T-cell (primary cell): ENCODE measurements around the gene SH3RF3. TPM values are rescaled to one million over a fixed set of nuclear protein-coding genes. Genes with fewer than 3 reads are reported as not detected.

Experiments used
- ATAC-seq, 4 experiments: fragments of 200-7000 bp in 3 of 4; fragments of 150-1000 bp in 1 of 4; cut with Tn5 transposase; replicated peaks in 1 of 4; 1 replicate in 3 of 4; 2 replicates in 1 of 4; pipeline ENCODE4 v1.10.0; 2021; ENCODE audit warnings: moderate library complexity in 3 of 4, mild to moderate bottlenecking in 2 of 4, moderate number of reproducible peaks in 1 of 4
- CTCF ChIA-PET, 2 donors: fragments of 300-600 bp; sonication (Branson Sonifier 250); formaldehyde crosslinking; loops; one replicate each; lab custom pipeline; 2022; ENCODE audit warnings: antibody characterized with exemption in 2 of 2; lab: Charles Lee
- POLR2A ChIA-PET, 2 donors: fragments of 300-600 bp; sonication (Branson Sonifier 250); formaldehyde crosslinking; loops; one replicate each; lab custom pipeline; 2022; ENCODE audit warnings: antibody characterized with exemption in 2 of 2; lab: Charles Lee
- DNase-seq, 35 experiments: peaks; one replicate each; pipeline versions ENCODE4 v3.0.0 to v3.0.0-alpha.2; 2013 to 2023
- H3K27ac ChIP-seq: one replicate; pipeline ENCODE4 v1.5.1; 2013; ENCODE audit warnings: low read length
- H3K27me3 ChIP-seq, 2 experiments: replicated peaks in 1 of 2; 1 replicate in 1 of 2; 2 replicates in 1 of 2; pipeline versions ENCODE4 v1.6.1 to v1.7.0; 2013; ENCODE audit warnings: low read length in 1 of 2, mixed read lengths in 1 of 2; ENCODE audit not compliant: control insufficient read depth in 2 of 2, insufficient read depth in 2 of 2; ENCODE audit errors: extremely low read depth in 1 of 2
- H3K36me3 ChIP-seq, 2 donors: 1 replicate in 1 of 2; 2 replicates in 1 of 2; pipeline versions ENCODE4 v1.6.1 to v1.7.0; 2013; ENCODE audit warnings: low read length in 1 of 2; ENCODE audit not compliant: control insufficient read depth in 2 of 2, insufficient read depth in 1 of 2; ENCODE audit errors: extremely low read depth in 1 of 2
- H3K4me1 ChIP-seq, 2 experiments: 1 replicate in 1 of 2; 2 replicates in 1 of 2; pipeline versions ENCODE4 v1.6.1 to v1.7.0; 2013; ENCODE audit warnings: low read length in 2 of 2, mixed read lengths in 1 of 2; ENCODE audit not compliant: insufficient read depth in 2 of 2, control insufficient read depth in 1 of 2; ENCODE audit errors: extremely low read depth in 1 of 2
- H3K4me3 ChIP-seq, 2 donors: 1 replicate in 1 of 2; 2 replicates in 1 of 2; pipeline versions ENCODE4 v1.5.1 to v1.7.0; 2013; ENCODE audit warnings: mild to moderate bottlenecking in 2 of 2, low read length in 1 of 2, moderate library complexity in 1 of 2; ENCODE audit not compliant: control insufficient read depth in 1 of 2; ENCODE audit errors: extremely low read depth in 1 of 2
- H3K9me3 ChIP-seq: 2 replicates; pipeline ENCODE4 v1.7.0; 2013
- H3K27ac Mint-ChIP-seq, 2 donors: one replicate each; pipeline ENCODE4 v1.8.0; 2020 to 2021; ENCODE audit warnings: mild to moderate bottlenecking in 2 of 2, mixed read lengths in 2 of 2
- H3K27me3 Mint-ChIP-seq, 2 donors: one replicate each; pipeline ENCODE4 v1.8.0; 2021 to 2022; ENCODE audit warnings: mixed read lengths in 2 of 2
- H3K36me3 Mint-ChIP-seq: one replicate; pipeline ENCODE4 v1.8.0; 2021; ENCODE audit warnings: mixed read lengths
- H3K4me1 Mint-ChIP-seq, 3 donors: one replicate each; pipeline ENCODE4 v1.8.0; 2020 to 2022; ENCODE audit warnings: mixed read lengths in 3 of 3, mild to moderate bottlenecking in 1 of 3
- H3K4me3 Mint-ChIP-seq, 3 donors: one replicate each; pipeline ENCODE4 v1.8.0; 2020 to 2022; ENCODE audit warnings: mild to moderate bottlenecking in 3 of 3, mixed read lengths in 3 of 3, moderate library complexity in 3 of 3
- H3K9me3 Mint-ChIP-seq, 3 donors: one replicate each; pipeline ENCODE4 v1.8.0; 2020 to 2022; ENCODE audit warnings: mixed read lengths in 3 of 3
- WGBS: methylation state at CpG from one replicate; pipeline ENCODE4 v1.1.5; 2013; ENCODE audit warnings: missing lambda C conversion rate; ENCODE audit not compliant: insufficient coverage; 5-methylcytosine and 5-hydroxymethylcytosine counted together
- total RNA-seq, 35 experiments: library from RNA in 6 of 35; stranded (reverse) in 6 of 35; fragments of 120-200 nt in 1 of 35; gene quantifications; one replicate each; pipeline versions ENCODE4 v1.2.1 to v1.2.4 and lab custom pipeline; 2013 to 2026

The SH3RF3 gene
- total RNA-seq, 5 donors from 2014 or later (not counting 1 experiment from before 2014, with no cell fraction given), result 1.8 to 4.6 (median 3.6) TPM

GRCh38 chr2:109143214-109144187, 14.5 kb downstream of the SH3RF3 start:
- Histone ChIP-seq H3K27ac (no peak overlapping the region), H3K4me1 (peaks cover 8 to 17% of the 10 kb centered on the region in 2 experiments), H3K4me3 (peak overlapping the region in 1 of 2 donors; percentile 6), H3K36me3 (no peaks in the 10 kb centered on the region), H3K9me3 (no peaks in the 10 kb centered on the region), H3K27me3 (peaks cover 0 to 50% of the 10 kb centered on the region in 2 experiments)
- ATAC-seq (peak; percentile 84 to 86 (median 84)), DNase-seq (peak in 34 of 35 experiments; percentile 24 to 77 (median 58))
- no peak overlapping the region for H3K27ac Mint-ChIP-seq
- H3K36me3 Mint-ChIP-seq, result no peaks in the 10 kb centered on the region
- no peaks in the 10 kb centered on the region for H3K9me3 Mint-ChIP-seq
- ChIA-PET POLR2A (no interaction called here), CTCF (interaction anchor here in 1 of 2 donors (1.0 to 1.1 kb wide), 2 partner anchors 32 to 111 kb away, joined by 3 to 5 read pairs; no protein-coding TSS in a partner anchor)
- WGBS, result 60% methylated on average over 2 of the region's 13 CpGs
- H3K27me3 Mint-ChIP-seq, result peaks cover 3 to 16% of the 10 kb centered on the region in 2 donors
- peaks cover 31 to 40% (median 35%) of the 10 kb centered on the region in 3 donors for H3K4me1 Mint-ChIP-seq
- H3K4me3 Mint-ChIP-seq, result peak overlapping the region; percentile 1 to 60 (median 34)

- Mint-ChIP-seq H3K4me3 (peak overlapping the region in 1 of 3 donors; percentile 60), H3K27ac (no peak overlapping the region), H3K4me1 (peaks cover 30 to 37% (median 35%) of the 10 kb centered on the region in 3 donors), H3K27me3 (peaks cover 3 to 16% of the 10 kb centered on the region in 2 donors), H3K9me3 (no peaks in the 10 kb centered on the region), H3K36me3 (no peaks in the 10 kb centered on the region)
- peak; percentile 79 to 94 (median 84) for ATAC-seq
- ChIA-PET CTCF (interaction anchor here in 1 of 2 donors (1.0 to 1.1 kb wide), 2 partner anchors 31 to 112 kb away, joined by 3 to 5 read pairs; no protein-coding TSS in a partner anchor), POLR2A (no interaction called here)
- Histone ChIP-seq H3K27ac (no peak overlapping the region), H3K27me3 (peaks cover 0 to 48% of the 10 kb centered on the region in 2 experiments), H3K36me3 (no peaks in the 10 kb centered on the region), H3K4me1 (peaks cover 8 to 17% of the 10 kb centered on the region in 2 experiments), H3K9me3 (no peaks in the 10 kb centered on the region), H3K4me3 (peak overlapping the region in 1 of 2 donors; percentile 5)
- WGBS, result 50% methylated on average over 2 of the region's 5 CpGs
- peak in 33 of 35 experiments; percentile 23 to 80 (median 54) for DNase-seq
These were observed 15.3 kb downstream of the SH3RF3 start for GRCh38 chr2:109144271-109144670.

GRCh38 chr2:109144721-109145120, 15.7 kb downstream of the SH3RF3 start:
- ChIA-PET CTCF (interaction anchor here in 1 of 2 donors (1.1 kb wide), 1 partner anchor 113 kb away, joined by 5 read pairs; no protein-coding TSS in a partner anchor), POLR2A (no interaction called here)
- Mint-ChIP-seq H3K27ac (no peak overlapping the region), H3K27me3 (peaks cover 3 to 16% of the 10 kb centered on the region in 2 donors), H3K4me1 (peaks cover 32 to 40% (median 36%) of the 10 kb centered on the region in 3 donors), H3K9me3 (no peaks in the 10 kb centered on the region), H3K4me3 (peak overlapping the region in 1 of 3 donors; percentile 60), H3K36me3 (no peaks in the 10 kb centered on the region)
- ATAC-seq (no peak), DNase-seq (peak in 1 of 35 experiments; percentile 6)
- Histone ChIP-seq H3K27ac (no peak overlapping the region), H3K4me1 (peaks cover 8 to 17% of the 10 kb centered on the region in 2 experiments), H3K27me3 (peaks cover 0 to 50% of the 10 kb centered on the region in 2 experiments), H3K36me3 (no peaks in the 10 kb centered on the region), H3K4me3 (peak overlapping the region in 1 of 2 donors; percentile 5), H3K9me3 (no peaks in the 10 kb centered on the region)
- 95% methylated on average over 13 of the region's 15 CpGs for WGBS

GRCh38 chr2:109145286-109145685, 16.3 kb downstream of the SH3RF3 start:
- Histone ChIP-seq H3K36me3 (no peaks in the 10 kb centered on the region), H3K4me3 (no peak overlapping the region), H3K9me3 (no peaks in the 10 kb centered on the region), H3K27ac (no peak overlapping the region), H3K4me1 (peaks cover 8 to 23% of the 10 kb centered on the region in 2 experiments), H3K27me3 (peaks cover 0 to 50% of the 10 kb centered on the region in 2 experiments)
- no peaks in the 10 kb centered on the region for H3K36me3 Mint-ChIP-seq
- ChIA-PET CTCF (no interaction called here), POLR2A (no interaction called here)
- H3K4me1 Mint-ChIP-seq, result peaks cover 37 to 45% (median 41%) of the 10 kb centered on the region in 3 donors
- ATAC-seq, result no peak
- H3K27me3 Mint-ChIP-seq, result peaks cover 3 to 18% of the 10 kb centered on the region in 2 donors
- H3K4me3 Mint-ChIP-seq, result peak overlapping the region in 1 of 3 donors; percentile 60
- DNase-seq, result no peak
- WGBS, result 88% methylated on average over 10 of the region's 12 CpGs
- H3K27ac Mint-ChIP-seq, result no peak overlapping the region
- no peaks in the 10 kb centered on the region for H3K9me3 Mint-ChIP-seq

GRCh38 chr2:109147405-109147804, 18.4 kb downstream of the SH3RF3 start:
- CTCF ChIA-PET, result interaction anchor here in 1 of 2 donors (0.6 kb wide), 1 partner anchor 17 kb away, joined by 4 read pairs; no protein-coding TSS in a partner anchor
- peaks cover 0 to 11% of the 10 kb centered on the region in 2 donors for H3K27me3 Mint-ChIP-seq

More at GRCh38 chr2:109147405-109147804, 18.4 kb downstream of the SH3RF3 start:
- Histone ChIP-seq H3K9me3 (no peaks in the 10 kb centered on the region), H3K27me3 (peaks cover 0 to 36% of the 10 kb centered on the region in 2 experiments), H3K4me3 (no peak overlapping the region), H3K36me3 (no peaks in the 10 kb centered on the region), H3K27ac (no peak overlapping the region), H3K4me1 (peaks cover 12 to 26% of the 10 kb centered on the region in 2 experiments)
- WGBS, result 87% methylated on average over 3 of the region's 7 CpGs
- H3K4me3 Mint-ChIP-seq, result no peak overlapping the region
- no peak for DNase-seq
- POLR2A ChIA-PET, result no interaction called here
- H3K36me3 Mint-ChIP-seq, result no peaks in the 10 kb centered on the region
- ATAC-seq, result no peak
- H3K4me1 Mint-ChIP-seq, result peaks cover 43 to 52% (median 51%) of the 10 kb centered on the region in 3 donors
- H3K9me3 Mint-ChIP-seq, result no peaks in the 10 kb centered on the region
- H3K27ac Mint-ChIP-seq, result no peak overlapping the region
